IPS-11a (cell line): ENCODE data around the gene OR7C1.
"Not testable (repeated sequence)": the region's sequence is repeated elsewhere in the genome, so short reads cannot be mapped to it uniquely, and the experiment has no call there.

Experiments
- H3K4me3 ChIP-seq: one replicate; pipeline ENCODE4 v1.5.1; 2013; ENCODE audit warnings: low read depth, low read length, control low read depth

OR7C1 gene

GRCh38 chr19:14835011-14835410, at the start of gene OR7C1, which contains the start of gene OR7A5:
TSS of gene OR7C1 (minus strand) at chr19:14835185. CDS start at chr19:14800136, 35,049 bp downstream.
TSS of gene OR7A5 (minus strand) at chr19:14835185. CDS start at chr19:14828241, 6,944 bp downstream.
- no peak within 1 kb of the TSS for H3K4me3 ChIP-seq

GRCh38 chr19:14871619-14872230, 36.7 kb upstream of the OR7C1 start:
- H3K4me3 ChIP-seq, result no peak overlapping the region

GRCh38 chr19:14868497-14868896, 33.5 kb upstream of the OR7C1 start:
- H3K4me3 ChIP-seq, result no peak overlapping the region

DNA sequence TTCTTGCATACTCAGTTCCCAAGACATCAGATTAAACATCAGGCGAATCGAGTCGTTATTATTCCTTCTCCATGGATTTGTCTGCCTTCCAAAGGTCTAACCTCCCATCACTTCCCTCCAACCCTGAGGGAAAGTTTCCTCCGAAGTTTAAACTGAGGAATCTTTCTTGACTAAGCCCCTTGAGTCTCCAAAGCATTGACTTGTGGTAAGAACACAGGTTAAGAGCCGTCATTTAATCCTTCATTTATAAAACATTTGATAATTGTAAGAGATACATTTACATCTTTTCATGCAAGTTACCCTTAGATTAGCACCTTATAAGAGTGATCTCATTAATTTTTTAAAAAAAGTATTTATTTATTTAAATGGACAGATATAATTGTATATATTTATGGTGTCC, 13.8 kb upstream of the OR7C1 start, which contains the start of gene OR7A10:
TSS of gene OR7A10 (minus strand) at position 101 of the 400 bp plus-strand sequence. CDS start 7,045 bp downstream, outside the sequence.
- H3K4me3 ChIP-seq, result no peak within 1 kb of the TSS

DNA sequence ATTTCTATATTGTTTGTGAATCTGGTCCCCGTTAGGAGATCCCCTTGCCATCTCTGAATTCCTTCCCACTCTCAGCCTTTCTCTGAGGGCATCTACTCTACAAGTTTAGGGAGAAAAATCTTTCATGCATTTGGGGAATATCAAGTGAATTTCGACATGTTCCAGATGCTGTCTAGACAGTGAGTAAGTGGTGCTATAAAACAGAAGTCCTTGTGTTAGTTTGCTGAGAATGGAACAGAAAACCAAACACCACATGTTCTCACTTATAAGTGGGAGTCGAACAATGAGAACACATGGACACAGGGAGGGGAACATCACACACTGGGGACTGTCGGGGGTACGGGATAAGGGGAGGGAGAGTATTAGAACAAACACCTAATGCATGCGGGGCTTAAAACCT, 8.6 kb upstream of the OR7C1 start:
- no peak overlapping the region for H3K4me3 ChIP-seq

DNA sequence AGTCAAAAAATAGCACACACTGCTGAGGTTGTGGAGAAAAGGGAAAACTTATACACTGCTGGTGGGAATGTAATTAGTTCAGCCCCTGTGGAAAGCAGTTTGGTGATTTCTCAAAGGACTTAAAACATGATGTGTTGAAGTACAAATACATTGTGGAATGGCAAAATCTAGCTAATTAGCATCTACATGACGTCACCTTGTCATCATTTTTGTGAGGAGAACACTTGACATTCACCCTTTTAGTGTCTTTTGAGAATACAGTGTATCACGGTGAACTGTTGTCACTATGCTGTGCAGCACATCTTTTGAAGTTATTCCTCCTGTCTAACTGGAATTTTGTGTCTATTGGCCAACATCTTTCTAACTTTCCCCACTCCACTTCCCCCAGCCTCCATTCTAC, 8.2 kb upstream of the OR7C1 start:
- H3K4me3 ChIP-seq, result no peak overlapping the region

DNA sequence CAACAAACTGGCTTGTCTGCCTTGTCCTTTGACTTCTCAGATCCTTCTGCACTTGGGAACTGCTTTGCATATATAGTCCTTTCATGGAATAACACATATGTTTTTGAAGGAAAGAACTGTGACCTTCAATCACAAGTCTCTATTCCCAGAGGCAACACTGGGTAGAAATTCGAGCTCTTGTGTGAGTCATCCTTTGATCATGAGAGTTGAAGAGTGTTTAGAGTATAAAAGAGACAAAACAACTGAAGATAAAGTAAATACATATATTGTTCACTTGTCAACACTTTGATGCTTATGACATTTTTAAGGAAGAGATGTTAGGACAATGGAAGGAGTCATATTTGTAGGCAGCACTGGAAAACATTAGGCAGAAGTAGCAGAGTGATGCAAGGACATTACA, 5.2 kb upstream of the OR7C1 start:
- no peak overlapping the region for H3K4me3 ChIP-seq

- no peak overlapping the region for H3K4me3 ChIP-seq
Measured at GRCh38 chr19:14837391-14837790, 2.4 kb upstream of the OR7C1 start.

- no peak overlapping the region for H3K4me3 ChIP-seq
Measured at GRCh38 chr19:14830702-14831101, 4.3 kb downstream of the OR7C1 start.

GRCh38 chr19:14826006-14826405, 9.0 kb downstream of the OR7C1 start:
- no peak overlapping the region for H3K4me3 ChIP-seq

DNA sequence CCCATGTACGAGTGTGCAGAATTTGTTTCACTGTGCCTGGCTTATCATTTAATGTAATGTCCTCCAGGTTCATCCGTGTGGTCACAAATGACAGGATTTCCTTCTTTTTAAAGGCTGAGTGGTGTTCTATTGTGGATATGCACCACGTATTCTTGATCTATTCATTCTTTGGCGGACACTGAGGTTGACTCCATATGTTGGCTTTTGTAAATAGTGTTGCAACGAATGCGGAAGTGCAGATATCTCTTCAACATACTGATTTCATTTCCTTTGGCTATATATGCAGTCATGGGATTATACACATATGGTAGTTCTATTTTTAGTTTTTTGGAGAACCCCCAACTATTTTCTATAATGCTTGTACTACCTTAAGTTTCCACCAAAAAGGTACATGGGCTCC, 13.0 kb downstream of the OR7C1 start:
- H3K4me3 ChIP-seq, result no peak overlapping the region

GRCh38 chr19:14818588-14818987, 16.4 kb downstream of the OR7C1 start:
- no peak overlapping the region for H3K4me3 ChIP-seq

DNA sequence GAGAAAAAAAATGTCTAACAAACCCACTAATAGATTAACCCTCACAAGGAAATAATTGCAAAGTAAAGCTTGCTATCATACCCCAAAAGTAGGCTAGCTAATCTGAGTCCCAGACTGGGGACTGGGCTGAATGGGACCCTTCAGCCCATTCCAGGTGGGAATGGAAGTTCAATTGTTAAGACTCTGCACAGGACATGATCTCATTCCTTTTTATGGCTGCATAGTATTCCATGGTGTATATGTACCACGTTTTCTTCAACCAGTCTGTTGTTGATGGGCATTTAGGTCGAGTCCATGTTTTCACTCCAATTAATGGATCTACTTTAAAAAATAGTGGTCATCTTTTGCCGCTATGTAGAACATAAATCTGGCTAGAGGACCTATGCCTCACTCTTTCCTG, 17.9 kb downstream of the OR7C1 start:
- no peak overlapping the region for H3K4me3 ChIP-seq

DNA sequence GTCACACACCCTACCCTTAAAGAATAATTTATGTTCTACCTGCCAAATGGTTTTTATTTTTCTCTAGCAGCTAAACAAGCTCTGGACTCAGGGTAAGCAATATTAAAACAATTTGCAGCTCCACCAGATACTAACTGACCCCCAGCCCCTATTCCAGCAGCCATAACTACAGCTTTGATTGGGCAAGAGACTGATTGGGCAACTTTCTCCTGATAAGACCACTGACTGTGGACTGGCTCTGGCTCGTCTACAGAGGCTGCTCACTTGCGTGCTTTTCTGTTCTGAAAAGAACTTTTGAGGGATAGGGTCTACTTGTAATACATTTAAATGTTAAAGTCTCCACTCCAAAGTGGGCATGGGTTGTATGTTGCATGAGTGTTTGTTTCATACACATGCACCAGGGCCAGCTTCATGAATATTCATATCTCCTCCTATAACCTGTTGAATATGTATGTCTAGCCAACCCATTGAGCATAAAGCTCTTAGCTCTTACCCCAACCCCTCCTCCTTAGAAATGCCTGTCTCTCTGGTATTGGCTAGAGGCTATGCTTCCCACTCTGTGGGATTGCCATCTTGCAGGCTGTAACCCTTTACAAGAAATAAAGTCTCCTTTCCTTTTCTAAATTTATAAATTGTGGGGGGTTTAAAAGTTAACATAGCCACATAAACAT, 19.9 kb downstream of the OR7C1 start:
- H3K4me3 ChIP-seq, result no peak overlapping the region

GRCh38 chr19:14809272-14810057, 25.5 kb downstream of the OR7C1 start:
- no peak overlapping the region for H3K4me3 ChIP-seq

GRCh38 chr19:14804765-14805164, 30.2 kb downstream of the OR7C1 start:
- H3K4me3 ChIP-seq, result no peak overlapping the region

GRCh38 chr19:14798760-14799159, 36.2 kb downstream of the OR7C1 start:
- H3K4me3 ChIP-seq, result no peak overlapping the region

DNA sequence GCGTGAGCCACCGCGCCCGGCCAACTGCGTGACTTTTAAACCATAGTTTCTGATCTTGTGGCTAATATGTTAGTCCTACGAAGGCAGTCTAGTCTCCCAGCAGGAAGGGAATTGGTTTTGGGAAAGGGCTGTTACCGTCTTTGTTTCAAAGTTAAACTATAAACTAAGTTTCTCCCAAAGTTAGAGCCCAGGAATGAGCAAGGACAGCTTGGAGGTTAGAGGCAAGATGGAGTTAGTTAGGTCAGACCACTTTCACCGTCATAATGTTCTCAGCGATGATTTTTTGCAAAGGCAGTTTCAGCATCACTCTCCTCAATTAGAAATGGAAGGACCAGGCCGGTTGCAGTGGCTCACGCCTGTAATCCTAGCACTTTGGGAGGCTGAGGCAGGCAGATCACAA, 39.0 kb downstream of the OR7C1 start:
- H3K4me3 ChIP-seq, result no peak overlapping the region

DNA sequence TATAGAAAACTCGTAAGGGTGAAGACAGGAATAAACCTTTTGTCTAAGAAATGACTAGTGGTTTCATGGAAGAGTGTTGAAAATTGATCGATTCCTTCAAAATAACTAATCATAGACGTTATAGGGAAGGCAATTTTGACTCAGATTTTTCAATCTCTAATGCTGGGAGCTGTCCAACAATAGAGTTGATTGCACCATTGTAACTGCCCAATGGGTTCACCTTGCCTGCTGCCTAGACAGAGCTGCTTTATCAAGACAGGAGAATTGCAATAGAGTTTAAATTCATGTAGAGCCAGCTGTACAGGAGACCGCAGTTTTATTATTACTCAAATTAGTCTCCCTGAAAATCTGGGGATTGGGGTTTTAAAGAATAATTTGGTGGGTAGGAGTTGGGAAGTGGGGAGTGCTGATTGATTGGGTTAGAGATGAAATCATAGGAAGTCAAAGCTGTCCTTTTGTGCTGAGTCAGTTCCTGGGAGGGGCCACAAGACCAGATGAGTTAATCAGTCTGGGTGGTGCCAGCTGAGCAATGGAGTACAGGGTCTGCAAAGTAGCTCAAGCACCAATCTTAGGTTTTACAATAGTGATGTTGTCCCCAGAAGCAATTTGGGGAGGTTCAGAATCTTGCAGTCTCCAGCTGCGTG, 39.8 kb downstream of the OR7C1 start:
- H3K4me3 ChIP-seq, result no peak overlapping the region

GRCh38 chr19:14792250-14792649, 42.7 kb downstream of the OR7C1 start:
- not testable (repeated sequence) for H3K4me3 ChIP-seq

DNA sequence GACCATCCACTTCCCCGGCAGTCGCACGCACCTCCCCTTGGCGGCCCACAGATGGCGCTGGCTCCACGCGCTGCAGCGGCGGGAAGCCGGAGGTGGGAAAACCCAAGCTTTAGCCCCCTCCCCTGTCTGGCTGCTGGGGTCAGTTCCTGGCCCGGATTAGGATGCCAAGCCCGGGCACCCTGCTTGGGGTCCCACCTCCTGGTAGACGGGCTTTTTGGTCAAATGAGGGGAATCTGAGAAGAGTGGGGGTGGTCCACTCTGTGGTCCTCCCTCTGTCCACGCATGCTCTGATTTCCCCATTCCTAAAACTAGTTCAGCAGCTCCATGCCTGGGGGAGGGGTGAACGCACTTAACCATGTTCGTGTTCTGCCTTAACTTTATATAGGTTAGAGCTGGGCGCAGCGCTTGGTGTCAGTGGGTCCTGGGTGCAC, 48.5 kb downstream of the OR7C1 start:
- H3K4me3 ChIP-seq, result no peak overlapping the region
